ENCODE measurements around the gene NEK9.
"Not testable (repeated sequence)": the region's sequence is repeated elsewhere in the genome, so short reads cannot be mapped to it uniquely, and the experiment has no call there.

Gene NEK9

GRCh38 chr14:75098682-75099081 lies 28.2 kb downstream of the NEK9 start:
- DNase-seq: no peak

GRCh38 chr14:75098212-75098611 lies 28.6 kb downstream of the NEK9 start:
- DNase-seq: no peak

GRCh38 chr14:75096959-75097358 lies 29.9 kb downstream of the NEK9 start:
- no peak for DNase-seq

- no peak for DNase-seq
Measured at GRCh38 chr14:75095690-75096089, 31.2 kb downstream of the NEK9 start.

- no peak for DNase-seq
Measured at GRCh38 chr14:75094896-75095295, 32.0 kb downstream of the NEK9 start.

- no peak for DNase-seq
Measured at GRCh38 chr14:75092698-75093097, 34.1 kb downstream of the NEK9 start.

GRCh38 chr14:75091251-75091650 lies 35.6 kb downstream of the NEK9 start:
- DNase-seq: no peak

GRCh38 chr14:75090353-75090752 lies 36.5 kb downstream of the NEK9 start:
- no peak for DNase-seq

- DNase-seq: no peak
Measured at GRCh38 chr14:75088566-75089373, 38.1 kb downstream of the NEK9 start.

GRCh38 chr14:75088153-75088552 lies 38.7 kb downstream of the NEK9 start:
- no peak for DNase-seq

- DNase-seq: no peak
Measured at GRCh38 chr14:75084513-75084912, 42.3 kb downstream of the NEK9 start.

GRCh38 chr14:75083271-75083670 lies 43.6 kb downstream of the NEK9 start:
- no peak for DNase-seq

- no peak for DNase-seq
Measured at GRCh38 chr14:75081660-75082229, 45.1 kb downstream of the NEK9 start.

- DNase-seq: no peak
Measured at GRCh38 chr14:75079521-75079920, 47.3 kb downstream of the NEK9 start.

GRCh38 chr14:75077794-75078193 lies 49.1 kb downstream of the NEK9 start:
- DNase-seq: no peak

- DNase-seq: no peak
Measured at GRCh38 chr14:75070383-75070782, 56.5 kb downstream of the NEK9 start.

GRCh38 chr14:75069811-75070145 lies 57.1 kb downstream of the NEK9 start:
- DNase-seq: no peak

GRCh38 chr14:75069121-75069810 lies 57.6 kb downstream of the NEK9 start, which contains the start of gene ZC2HC1C:
ZC2HC1C (plus strand) TSS chr14:75069641; CDS start chr14:75070574, 933 bp downstream.
- DNase-seq: peak; percentile 17

- no peak for DNase-seq
Measured at GRCh38 chr14:75068294-75069120, 58.3 kb downstream of the NEK9 start.

- DNase-seq: not testable (repeated sequence)
Measured at GRCh38 chr14:75067765-75068164, 59.1 kb downstream of the NEK9 start.

- no peak for DNase-seq
Measured at GRCh38 chr14:75067212-75067611, 59.6 kb downstream of the NEK9 start.

GRCh38 chr14:75066691-75067090 lies 60.2 kb downstream of the NEK9 start:
- no peak for DNase-seq

- DNase-seq: no peak
Measured at GRCh38 chr14:75064205-75064567, 62.7 kb downstream of the NEK9 start.

All from activated gamma-delta T cell (primary cell).